K562 (cell line): ENCODE results near the gene ATP6V0D1. TPM values are rescaled to one million over a fixed set of nuclear protein-coding genes. Genes with fewer than 3 reads are reported as not detected.

ENCODE experiments used
- CCAR2 ChIP-seq: fragments of 200-400 bp; formaldehyde crosslinking; IDR thresholded peaks from 2 replicates; pipeline ENCODE4 v1.6.1; 2017; ENCODE audit warnings: mild to moderate bottlenecking, low read depth, low read length
- E2F3 ChIP-seq: fragments of 250-450 bp; sonication (Bioruptor Pico); IDR thresholded peaks from 2 replicates; pipeline ENCODE4 v1.4.0; 2020; ENCODE audit warnings: mild to moderate bottlenecking
- EP400 ChIP-seq: fragments of 450-650 bp; IDR thresholded peaks from 2 replicates; pipeline ENCODE4 v1.6.1; 2017; ENCODE audit warnings: antibody characterized with exemption, mild to moderate bottlenecking, moderate library complexity
- GTF2F1 ChIP-seq: IDR thresholded peaks from 2 replicates; pipeline ENCODE4 v1.6.1; 2011; ENCODE audit warnings: low read depth, low read length, improper control_type of control experiment
- KDM4B ChIP-seq, 2 experiments: fragments of 450-650 bp in 1 of 2; sonication (generic) in 1 of 2; IDR thresholded peaks; 2 replicates each; pipeline ENCODE4 v1.6.1; 2016 to 2017; ENCODE audit warnings: borderline replicate concordance in 2 of 2, antibody characterized with exemption in 1 of 2, low read depth in 1 of 2, mild to moderate bottlenecking in 1 of 2
- MAFG ChIP-seq: fragments of 450-650 bp; conservative IDR thresholded peaks from 2 replicates; pipeline ENCODE4 v1.6.1; 2016; ENCODE audit warnings: missing genetic modification characterization, missing compliant biosample characterization
- MEF2A ChIP-seq: IDR thresholded peaks from 2 replicates; pipeline ENCODE4 v1.6.1; 2011; ENCODE audit warnings: low read depth, mild to moderate bottlenecking, low read length, moderate library complexity; ENCODE audit not compliant: control insufficient read depth
- POLR2A ChIP-seq: fragments of 450-650 bp; conservative IDR thresholded peaks from 2 replicates; pipeline ENCODE4 v1.6.1; 2016
- SNRNP70 ChIP-seq: fragments of 200-400 bp; formaldehyde crosslinking; optimal IDR thresholded peaks from 2 replicates; pipeline ENCODE3; 2017; ENCODE audit warnings: low read depth, low read length
- TCF3 ChIP-seq: sonication (generic); formaldehyde crosslinking; IDR thresholded peaks from 2 replicates; pipeline ENCODE4 v1.4.0; 2020; ENCODE audit warnings: mild to moderate bottlenecking, missing genetic modification reagents
- YBX1 ChIP-seq: fragments of 450-650 bp; IDR thresholded peaks from 2 replicates; pipeline ENCODE4 v1.7.1; 2016; ENCODE audit warnings: mild to moderate bottlenecking
- YY1 ChIP-seq, 3 experiments: IDR thresholded peaks; 2 replicates each; pipeline ENCODE4 v1.6.1; 2011; ENCODE audit warnings: low read length in 2 of 3, mild to moderate bottlenecking in 2 of 3, moderate library complexity in 2 of 3, borderline replicate concordance in 1 of 3, control low read depth in 1 of 3, low read depth in 1 of 3; ENCODE audit not compliant: insufficient read depth in 3 of 3, insufficient replicate concordance in 2 of 3, control insufficient read depth in 1 of 3, insufficient read length in 1 of 3; ENCODE audit errors: extremely low read depth in 1 of 3
- ZNF263 ChIP-seq: sonication (generic); formaldehyde crosslinking; IDR thresholded peaks from 2 replicates; pipeline ENCODE4 v1.8.0; 2022; ENCODE audit warnings: mild to moderate bottlenecking, missing genetic modification reagents, borderline replicate concordance
- ZNF668 ChIP-seq: fragments of 250-450 bp; sonication (Bioruptor Pico); IDR thresholded peaks from 2 replicates; pipeline ENCODE4 v1.8.0; 2022; ENCODE audit warnings: mild to moderate bottlenecking, inconsistent platforms
- ZNF696 ChIP-seq: fragments of 250-450 bp; sonication (Bioruptor Pico); conservative IDR thresholded peaks from 2 replicates; pipeline ENCODE4 v1.4.0; 2020; ENCODE audit warnings: mild to moderate bottlenecking, moderate library complexity
- polyA plus RNA-seq, 8 experiments: library from polyadenylated mRNA; depleted of rRNA in 4 of 8; stranded (reverse) in 5 of 8; unstranded in 3 of 8; fragments of >200 nt; fragmentation: Nextera tagmentation in 2 of 8; fragmentation: Illumina TruSeq in 1 of 8; extraction: Ambion mirVana in 2 of 8; extraction: Trizol in 1 of 8; gene quantifications; 2 replicates each; pipeline versions ENCODE4 v1.2.1 to v1.2.3, GENCODE V29; 2011 to 2014; ENCODE audit warnings: inconsistent platforms in 1 of 8, missing spikeins in 1 of 8
- total RNA-seq, 7 experiments: library from RNA; depleted of rRNA in 6 of 7; stranded (reverse); fragments of >200 nt in 6 of 7; fragmentation: Illumina TruSeq in 2 of 7; extraction: Trizol in 2 of 7; gene quantifications; 2 replicates each; pipeline versions ENCODE4 v1.2.1 to v1.2.3, GENCODE V29; 2011 to 2021; ENCODE audit warnings: low replicate concordance in 1 of 7
- TF ChIP-seq, protein P1 (sequence below): fragments of 250-450 bp; sonication (Bioruptor Pico); IDR thresholded peaks from 2 replicates; pipeline ENCODE4 v1.4.0; 2020; ENCODE audit warnings: mild to moderate bottlenecking
- TF ChIP-seq, protein P2 (sequence below): fragments of 450-650 bp; IDR thresholded peaks from 2 replicates; pipeline ENCODE4 v1.6.1; 2017; ENCODE audit warnings: antibody characterized with exemption, mild to moderate bottlenecking
- TF ChIP-seq, protein P3 (sequence below): sonication (generic); IDR thresholded peaks from 2 replicates; pipeline ENCODE4 v1.6.1; 2016
- TF ChIP-seq, protein P4 (sequence below), 2 experiments: fragments of 450-650 bp in 1 of 2; sonication (generic) in 1 of 2; formaldehyde crosslinking in 1 of 2; IDR thresholded peaks in 1 of 2; conservative IDR thresholded peaks in 1 of 2; 2 replicates each; pipeline versions ENCODE4 v1.6.1 to v1.8.1; 2016 to 2023; ENCODE audit warnings: mild to moderate bottlenecking in 2 of 2, moderate library complexity in 2 of 2, inconsistent platforms in 1 of 2, missing genetic modification reagents in 1 of 2

Gene ATP6V0D1
- total and polyA plus RNA-seq, 9 of the 15 experiments (the other 6 are each of a cell fraction or from before 2014, with no cell fraction given) = 23.2 to 69.7 (median 45.6) TPM

DNA sequence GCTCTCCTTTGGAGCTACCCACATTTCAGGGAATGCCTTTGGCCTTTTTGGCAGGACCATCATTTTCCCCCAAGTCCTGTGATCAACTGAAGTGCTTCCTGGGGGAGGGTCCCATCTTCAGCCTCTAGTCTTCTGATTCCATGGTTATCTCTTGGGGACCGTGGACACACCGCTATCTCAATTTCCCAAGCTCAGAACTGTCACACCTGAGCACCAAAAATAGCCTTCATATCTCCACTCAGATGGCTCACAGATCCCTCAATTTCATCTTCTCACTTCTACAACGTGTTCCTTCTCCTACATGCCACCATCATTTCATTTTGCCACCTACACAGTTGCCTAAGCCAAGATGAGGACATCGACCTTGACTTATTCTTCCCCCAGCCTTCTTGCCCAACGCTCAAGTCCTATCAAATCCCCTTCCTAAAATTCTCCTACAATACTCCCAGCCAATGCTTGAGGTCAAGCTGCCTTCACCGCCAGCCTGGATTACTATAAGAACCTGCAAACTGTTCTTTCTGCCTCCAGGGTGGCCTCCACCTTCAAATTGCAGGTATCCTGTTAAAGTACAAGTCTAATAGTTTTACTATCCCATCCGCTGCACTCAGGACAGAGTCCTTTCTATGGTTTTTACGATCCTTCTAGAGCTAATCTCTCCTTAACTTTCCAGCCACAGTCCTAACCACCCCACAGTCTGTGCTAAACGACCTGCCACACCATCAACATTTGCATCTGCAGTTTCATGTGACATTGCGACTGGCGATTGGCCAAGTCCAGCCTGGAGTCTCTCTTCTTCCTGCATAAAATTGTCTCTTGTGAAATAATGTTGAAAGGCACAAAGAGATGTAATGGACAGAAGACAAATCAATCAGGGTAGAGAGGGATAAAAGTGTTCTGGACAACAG lies 6.2 kb downstream of the ATP6V0D1 start (continued):
- TF ChIP-seq, protein P1, sequence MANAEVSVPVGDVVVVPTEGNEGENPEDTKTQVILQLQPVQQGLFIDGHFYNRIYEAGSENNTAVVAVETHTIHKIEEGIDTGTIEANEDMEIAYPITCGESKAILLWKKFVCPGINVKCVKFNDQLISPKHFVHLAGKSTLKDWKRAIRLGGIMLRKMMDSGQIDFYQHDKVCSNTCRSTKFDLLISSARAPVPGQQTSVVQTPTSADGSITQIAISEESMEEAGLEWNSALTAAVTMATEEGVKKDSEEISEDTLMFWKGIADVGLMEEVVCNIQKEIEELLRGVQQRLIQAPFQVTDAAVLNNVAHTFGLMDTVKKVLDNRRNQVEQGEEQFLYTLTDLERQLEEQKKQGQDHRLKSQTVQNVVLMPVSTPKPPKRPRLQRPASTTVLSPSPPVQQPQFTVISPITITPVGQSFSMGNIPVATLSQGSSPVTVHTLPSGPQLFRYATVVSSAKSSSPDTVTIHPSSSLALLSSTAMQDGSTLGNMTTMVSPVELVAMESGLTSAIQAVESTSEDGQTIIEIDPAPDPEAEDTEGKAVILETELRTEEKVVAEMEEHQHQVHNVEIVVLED (CRISPR knock-in tag) = no peak
- TF ChIP-seq EP400 (no peak), KDM4B (IDR thresholded peaks at IDR 0.05; ENCODE audit: borderline replicate concordance in 2 of 2, low read depth in 1 of 2) (no peak), MEF2A (peak; percentile 57; the same call in 1 of the 2 replicates), TCF3 (CRISPR knock-in tag) (0 out of 2 replicates have a peak, but pooled peaks have one; percentile 16), MAFG (tag) (no peak), E2F3 (CRISPR knock-in tag) (no peak), YY1 (IDR thresholded peaks at IDR 0.05; ENCODE audit: borderline replicate concordance in 1 of 3, control insufficient read depth in 1 of 3, extremely low read depth in 1 of 3, insufficient read depth in 3 of 3, insufficient read length in 1 of 3, insufficient replicate concordance in 2 of 3, low read depth in 1 of 3, low read length in 2 of 3) (no peak), CCAR2 (no peak), ZNF696 (no peak), ZNF668 (no peak), POLR2A (no peak), SNRNP70 (no peak), YBX1 (no peak), ZNF263 (CRISPR knock-in tag) (no peak), GTF2F1 (no peak)
- TF ChIP-seq, protein P2, sequence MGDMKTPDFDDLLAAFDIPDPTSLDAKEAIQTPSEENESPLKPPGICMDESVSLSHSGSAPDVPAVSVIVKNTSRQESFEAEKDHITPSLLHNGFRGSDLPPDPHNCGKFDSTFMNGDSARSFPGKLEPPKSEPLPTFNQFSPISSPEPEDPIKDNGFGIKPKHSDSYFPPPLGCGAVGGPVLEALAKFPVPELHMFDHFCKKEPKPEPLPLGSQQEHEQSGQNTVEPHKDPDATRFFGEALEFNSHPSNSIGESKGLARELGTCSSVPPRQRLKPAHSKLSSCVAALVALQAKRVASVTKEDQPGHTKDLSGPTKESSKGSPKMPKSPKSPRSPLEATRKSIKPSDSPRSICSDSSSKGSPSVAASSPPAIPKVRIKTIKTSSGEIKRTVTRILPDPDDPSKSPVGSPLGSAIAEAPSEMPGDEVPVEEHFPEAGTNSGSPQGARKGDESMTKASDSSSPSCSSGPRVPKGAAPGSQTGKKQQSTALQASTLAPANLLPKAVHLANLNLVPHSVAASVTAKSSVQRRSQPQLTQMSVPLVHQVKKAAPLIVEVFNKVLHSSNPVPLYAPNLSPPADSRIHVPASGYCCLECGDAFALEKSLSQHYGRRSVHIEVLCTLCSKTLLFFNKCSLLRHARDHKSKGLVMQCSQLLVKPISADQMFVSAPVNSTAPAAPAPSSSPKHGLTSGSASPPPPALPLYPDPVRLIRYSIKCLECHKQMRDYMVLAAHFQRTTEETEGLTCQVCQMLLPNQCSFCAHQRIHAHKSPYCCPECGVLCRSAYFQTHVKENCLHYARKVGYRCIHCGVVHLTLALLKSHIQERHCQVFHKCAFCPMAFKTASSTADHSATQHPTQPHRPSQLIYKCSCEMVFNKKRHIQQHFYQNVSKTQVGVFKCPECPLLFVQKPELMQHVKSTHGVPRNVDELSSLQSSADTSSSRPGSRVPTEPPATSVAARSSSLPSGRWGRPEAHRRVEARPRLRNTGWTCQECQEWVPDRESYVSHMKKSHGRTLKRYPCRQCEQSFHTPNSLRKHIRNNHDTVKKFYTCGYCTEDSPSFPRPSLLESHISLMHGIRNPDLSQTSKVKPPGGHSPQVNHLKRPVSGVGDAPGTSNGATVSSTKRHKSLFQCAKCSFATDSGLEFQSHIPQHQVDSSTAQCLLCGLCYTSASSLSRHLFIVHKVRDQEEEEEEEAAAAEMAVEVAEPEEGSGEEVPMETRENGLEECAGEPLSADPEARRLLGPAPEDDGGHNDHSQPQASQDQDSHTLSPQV = no peak
- TF ChIP-seq, protein P3, sequence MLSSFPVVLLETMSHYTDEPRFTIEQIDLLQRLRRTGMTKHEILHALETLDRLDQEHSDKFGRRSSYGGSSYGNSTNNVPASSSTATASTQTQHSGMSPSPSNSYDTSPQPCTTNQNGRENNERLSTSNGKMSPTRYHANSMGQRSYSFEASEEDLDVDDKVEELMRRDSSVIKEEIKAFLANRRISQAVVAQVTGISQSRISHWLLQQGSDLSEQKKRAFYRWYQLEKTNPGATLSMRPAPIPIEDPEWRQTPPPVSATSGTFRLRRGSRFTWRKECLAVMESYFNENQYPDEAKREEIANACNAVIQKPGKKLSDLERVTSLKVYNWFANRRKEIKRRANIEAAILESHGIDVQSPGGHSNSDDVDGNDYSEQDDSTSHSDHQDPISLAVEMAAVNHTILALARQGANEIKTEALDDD = peak; percentile 75
- TF ChIP-seq, protein P4, sequence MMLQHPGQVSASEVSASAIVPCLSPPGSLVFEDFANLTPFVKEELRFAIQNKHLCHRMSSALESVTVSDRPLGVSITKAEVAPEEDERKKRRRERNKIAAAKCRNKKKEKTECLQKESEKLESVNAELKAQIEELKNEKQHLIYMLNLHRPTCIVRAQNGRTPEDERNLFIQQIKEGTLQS (IDR thresholded peaks at IDR 0.05) = no peak
- TF ChIP-seq, protein P4 (CRISPR knock-in tag; conservative IDR thresholded peaks at IDR 0.05) = no peak
